PC-9 (cell line): ENCODE data around the gene CWC27.

Experiments used
- EZH2 ChIP-seq: fragments of 200-600 bp; sonication (generic); IDR thresholded peaks from 2 replicates; pipeline ENCODE4 v1.8.0; 2017; ENCODE audit warnings: antibody characterized with exemption, low read depth
- TF ChIP-seq, protein P1 (sequence below): fragments of 200-600 bp; sonication (generic); conservative IDR thresholded peaks from 2 replicates; pipeline ENCODE4 v1.6.1; 2017; ENCODE audit warnings: mixed run types, antibody characterized with exemption, mild to moderate bottlenecking, moderate library complexity

GRCh38 chr5:64742821-64743220 lies 25.9 kb upstream of the CWC27 start:
- TF ChIP-seq, protein P1, sequence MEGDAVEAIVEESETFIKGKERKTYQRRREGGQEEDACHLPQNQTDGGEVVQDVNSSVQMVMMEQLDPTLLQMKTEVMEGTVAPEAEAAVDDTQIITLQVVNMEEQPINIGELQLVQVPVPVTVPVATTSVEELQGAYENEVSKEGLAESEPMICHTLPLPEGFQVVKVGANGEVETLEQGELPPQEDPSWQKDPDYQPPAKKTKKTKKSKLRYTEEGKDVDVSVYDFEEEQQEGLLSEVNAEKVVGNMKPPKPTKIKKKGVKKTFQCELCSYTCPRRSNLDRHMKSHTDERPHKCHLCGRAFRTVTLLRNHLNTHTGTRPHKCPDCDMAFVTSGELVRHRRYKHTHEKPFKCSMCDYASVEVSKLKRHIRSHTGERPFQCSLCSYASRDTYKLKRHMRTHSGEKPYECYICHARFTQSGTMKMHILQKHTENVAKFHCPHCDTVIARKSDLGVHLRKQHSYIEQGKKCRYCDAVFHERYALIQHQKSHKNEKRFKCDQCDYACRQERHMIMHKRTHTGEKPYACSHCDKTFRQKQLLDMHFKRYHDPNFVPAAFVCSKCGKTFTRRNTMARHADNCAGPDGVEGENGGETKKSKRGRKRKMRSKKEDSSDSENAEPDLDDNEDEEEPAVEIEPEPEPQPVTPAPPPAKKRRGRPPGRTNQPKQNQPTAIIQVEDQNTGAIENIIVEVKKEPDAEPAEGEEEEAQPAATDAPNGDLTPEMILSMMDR: no peak
- TF ChIP-seq EZH2: no peak
